ENCODE measurements around the gene FHIT.

FHIT gene

GRCh38 chr3:60504827-60505457 is 746.3 kb downstream of the FHIT start:
- H3K4me3 ChIP-seq (ENCODE audit: low read depth in 1 of 2, low read length in 2 of 2), result no peak overlapping the region
- H3K27ac ChIP-seq (ENCODE audit: low read depth, low read length), result no peak overlapping the region
- H3K9ac ChIP-seq (ENCODE audit: low read depth in 1 of 2, low read length in 2 of 2), result no peak overlapping the region
- no peaks in the 10 kb centered on the region for H3K4me1 ChIP-seq (ENCODE audit: control insufficient read depth in 1 of 2, insufficient read depth in 2 of 2, low read length in 2 of 2)
- no peaks in the 10 kb centered on the region for H3K36me3 ChIP-seq (ENCODE audit: control insufficient read depth in 1 of 2, insufficient read depth in 2 of 2, low read length in 2 of 2)
- no peaks in the 10 kb centered on the region for H3K27me3 ChIP-seq (ENCODE audit: control insufficient read depth in 1 of 2, insufficient read depth in 2 of 2, low read length in 2 of 2)
- H3K9me3 ChIP-seq (ENCODE audit: control insufficient read depth in 1 of 2, low read length in 2 of 2), result no peaks in the 10 kb centered on the region

GRCh38 chr3:60501314-60501713 is 749.9 kb downstream of the FHIT start:
- Histone ChIP-seq H3K36me3 (ENCODE audit: control insufficient read depth in 1 of 2, insufficient read depth in 2 of 2, low read length in 2 of 2) (no peaks in the 10 kb centered on the region), H3K4me3 (ENCODE audit: low read depth in 1 of 2, low read length in 2 of 2) (no peak overlapping the region), H3K27ac (ENCODE audit: low read depth, low read length) (no peak overlapping the region), H3K27me3 (ENCODE audit: control insufficient read depth in 1 of 2, insufficient read depth in 2 of 2, low read length in 2 of 2) (no peaks in the 10 kb centered on the region), H3K4me1 (ENCODE audit: control insufficient read depth in 1 of 2, insufficient read depth in 2 of 2, low read length in 2 of 2) (no peaks in the 10 kb centered on the region), H3K9ac (ENCODE audit: low read depth in 1 of 2, low read length in 2 of 2) (no peak overlapping the region), H3K9me3 (ENCODE audit: control insufficient read depth in 1 of 2, low read length in 2 of 2) (no peaks in the 10 kb centered on the region)

GRCh38 chr3:60497902-60498301 is 753.4 kb downstream of the FHIT start:
- H3K27ac ChIP-seq (ENCODE audit: low read depth, low read length), result no peak overlapping the region
- H3K27me3 ChIP-seq (ENCODE audit: control insufficient read depth in 1 of 2, insufficient read depth in 2 of 2, low read length in 2 of 2), result no peaks in the 10 kb centered on the region

GRCh38 chr3:60490992-60491391 is 760.3 kb downstream of the FHIT start:
- Histone ChIP-seq H3K27me3 (ENCODE audit: control insufficient read depth in 1 of 2, insufficient read depth in 2 of 2, low read length in 2 of 2) (no peaks in the 10 kb centered on the region), H3K4me3 (ENCODE audit: low read depth in 1 of 2, low read length in 2 of 2) (no peak overlapping the region), H3K4me1 (ENCODE audit: control insufficient read depth in 1 of 2, insufficient read depth in 2 of 2, low read length in 2 of 2) (peaks cover 6 to 25% of the 10 kb centered on the region in 2 donors), H3K9ac (ENCODE audit: low read depth in 1 of 2, low read length in 2 of 2) (no peak overlapping the region), H3K27ac (ENCODE audit: low read depth, low read length) (no peak overlapping the region), H3K9me3 (ENCODE audit: control insufficient read depth in 1 of 2, low read length in 2 of 2) (no peaks in the 10 kb centered on the region), H3K36me3 (ENCODE audit: control insufficient read depth in 1 of 2, insufficient read depth in 2 of 2, low read length in 2 of 2) (no peaks in the 10 kb centered on the region)

More at GRCh38 chr3:60497902-60498301, 753.4 kb downstream of the FHIT start:
- H3K36me3 ChIP-seq (ENCODE audit: control insufficient read depth in 1 of 2, insufficient read depth in 2 of 2, low read length in 2 of 2), result no peaks in the 10 kb centered on the region
- no peaks in the 10 kb centered on the region for H3K4me1 ChIP-seq (ENCODE audit: control insufficient read depth in 1 of 2, insufficient read depth in 2 of 2, low read length in 2 of 2)
- no peak overlapping the region for H3K9ac ChIP-seq (ENCODE audit: low read depth in 1 of 2, low read length in 2 of 2)
- no peaks in the 10 kb centered on the region for H3K9me3 ChIP-seq (ENCODE audit: control insufficient read depth in 1 of 2, low read length in 2 of 2)
- H3K4me3 ChIP-seq (ENCODE audit: low read depth in 1 of 2, low read length in 2 of 2), result no peak overlapping the region

GRCh38 chr3:60475096-60475495 is 776.2 kb downstream of the FHIT start:
- Histone ChIP-seq H3K36me3 (ENCODE audit: control insufficient read depth in 1 of 2, insufficient read depth in 2 of 2, low read length in 2 of 2) (no peaks in the 10 kb centered on the region), H3K27me3 (ENCODE audit: control insufficient read depth in 1 of 2, insufficient read depth in 2 of 2, low read length in 2 of 2) (no peaks in the 10 kb centered on the region), H3K4me1 (ENCODE audit: control insufficient read depth in 1 of 2, insufficient read depth in 2 of 2, low read length in 2 of 2) (no peaks in the 10 kb centered on the region), H3K9ac (ENCODE audit: low read depth in 1 of 2, low read length in 2 of 2) (no peak overlapping the region), H3K9me3 (ENCODE audit: control insufficient read depth in 1 of 2, low read length in 2 of 2) (no peaks in the 10 kb centered on the region), H3K27ac (ENCODE audit: low read depth, low read length) (no peak overlapping the region), H3K4me3 (ENCODE audit: low read depth in 1 of 2, low read length in 2 of 2) (no peak overlapping the region)

GRCh38 chr3:60469481-60469880 is 781.8 kb downstream of the FHIT start:
- Histone ChIP-seq H3K27ac (ENCODE audit: low read depth, low read length) (no peak overlapping the region), H3K4me1 (ENCODE audit: control insufficient read depth in 1 of 2, insufficient read depth in 2 of 2, low read length in 2 of 2) (no peaks in the 10 kb centered on the region), H3K36me3 (ENCODE audit: control insufficient read depth in 1 of 2, insufficient read depth in 2 of 2, low read length in 2 of 2) (no peaks in the 10 kb centered on the region), H3K9me3 (ENCODE audit: control insufficient read depth in 1 of 2, low read length in 2 of 2) (peaks cover 0 to 5% of the 10 kb centered on the region in 2 donors), H3K27me3 (ENCODE audit: control insufficient read depth in 1 of 2, insufficient read depth in 2 of 2, low read length in 2 of 2) (no peaks in the 10 kb centered on the region), H3K9ac (ENCODE audit: low read depth in 1 of 2, low read length in 2 of 2) (no peak overlapping the region), H3K4me3 (ENCODE audit: low read depth in 1 of 2, low read length in 2 of 2) (no peak overlapping the region)

- Histone ChIP-seq H3K4me3 (ENCODE audit: low read depth in 1 of 2, low read length in 2 of 2) (no peak overlapping the region), H3K4me1 (ENCODE audit: control insufficient read depth in 1 of 2, insufficient read depth in 2 of 2, low read length in 2 of 2) (peaks cover 4 to 10% of the 10 kb centered on the region in 2 donors), H3K9ac (ENCODE audit: low read depth in 1 of 2, low read length in 2 of 2) (no peak overlapping the region), H3K36me3 (ENCODE audit: control insufficient read depth in 1 of 2, insufficient read depth in 2 of 2, low read length in 2 of 2) (no peaks in the 10 kb centered on the region), H3K27ac (ENCODE audit: low read depth, low read length) (no peak overlapping the region), H3K9me3 (ENCODE audit: control insufficient read depth in 1 of 2, low read length in 2 of 2) (peaks cover 0 to 5% of the 10 kb centered on the region in 2 donors), H3K27me3 (ENCODE audit: control insufficient read depth in 1 of 2, insufficient read depth in 2 of 2, low read length in 2 of 2) (no peaks in the 10 kb centered on the region)
Measured at GRCh38 chr3:60463685-60464084, 787.6 kb downstream of the FHIT start.

- Histone ChIP-seq H3K27ac (ENCODE audit: low read depth, low read length) (no peak overlapping the region), H3K27me3 (ENCODE audit: control insufficient read depth in 1 of 2, insufficient read depth in 2 of 2, low read length in 2 of 2) (no peaks in the 10 kb centered on the region), H3K36me3 (ENCODE audit: control insufficient read depth in 1 of 2, insufficient read depth in 2 of 2, low read length in 2 of 2) (no peaks in the 10 kb centered on the region)
Measured at GRCh38 chr3:60461267-60461666, 790.0 kb downstream of the FHIT start.

GRCh38 chr3:60456180-60456579 is 795.1 kb downstream of the FHIT start:
- H3K9ac ChIP-seq (ENCODE audit: low read depth in 1 of 2, low read length in 2 of 2), result no peak overlapping the region
- no peak overlapping the region for H3K27ac ChIP-seq (ENCODE audit: low read depth, low read length)
- H3K4me1 ChIP-seq (ENCODE audit: control insufficient read depth in 1 of 2, insufficient read depth in 2 of 2, low read length in 2 of 2), result peaks cover 0 to 9% of the 10 kb centered on the region in 2 donors
- H3K4me3 ChIP-seq (ENCODE audit: low read depth in 1 of 2, low read length in 2 of 2), result no peak overlapping the region
- H3K36me3 ChIP-seq (ENCODE audit: control insufficient read depth in 1 of 2, insufficient read depth in 2 of 2, low read length in 2 of 2), result no peaks in the 10 kb centered on the region
- no peaks in the 10 kb centered on the region for H3K9me3 ChIP-seq (ENCODE audit: control insufficient read depth in 1 of 2, low read length in 2 of 2)
- no peaks in the 10 kb centered on the region for H3K27me3 ChIP-seq (ENCODE audit: control insufficient read depth in 1 of 2, insufficient read depth in 2 of 2, low read length in 2 of 2)

More at GRCh38 chr3:60461267-60461666, 790.0 kb downstream of the FHIT start:
- peaks cover 4 to 10% of the 10 kb centered on the region in 2 donors for H3K4me1 ChIP-seq (ENCODE audit: control insufficient read depth in 1 of 2, insufficient read depth in 2 of 2, low read length in 2 of 2)
- no peaks in the 10 kb centered on the region for H3K9me3 ChIP-seq (ENCODE audit: control insufficient read depth in 1 of 2, low read length in 2 of 2)
- H3K9ac ChIP-seq (ENCODE audit: low read depth in 1 of 2, low read length in 2 of 2), result no peak overlapping the region
- no peak overlapping the region for H3K4me3 ChIP-seq (ENCODE audit: low read depth in 1 of 2, low read length in 2 of 2)

GRCh38 chr3:60453326-60453725 is 797.9 kb downstream of the FHIT start:
- Histone ChIP-seq H3K36me3 (ENCODE audit: control insufficient read depth in 1 of 2, insufficient read depth in 2 of 2, low read length in 2 of 2) (no peaks in the 10 kb centered on the region), H3K27me3 (ENCODE audit: control insufficient read depth in 1 of 2, insufficient read depth in 2 of 2, low read length in 2 of 2) (no peaks in the 10 kb centered on the region), H3K4me1 (ENCODE audit: control insufficient read depth in 1 of 2, insufficient read depth in 2 of 2, low read length in 2 of 2) (peaks cover 0 to 9% of the 10 kb centered on the region in 2 donors), H3K9ac (ENCODE audit: low read depth in 1 of 2, low read length in 2 of 2) (no peak overlapping the region), H3K9me3 (ENCODE audit: control insufficient read depth in 1 of 2, low read length in 2 of 2) (no peaks in the 10 kb centered on the region), H3K4me3 (ENCODE audit: low read depth in 1 of 2, low read length in 2 of 2) (no peak overlapping the region), H3K27ac (ENCODE audit: low read depth, low read length) (no peak overlapping the region)

All from duodenal mucosa (tissue), 2 donors.